Skin of body (tissue), 2 donors: ENCODE data around the gene ZNF681. TPM values are rescaled to one million over a fixed set of nuclear protein-coding genes. Genes with fewer than 3 reads are reported as not detected.
"Not testable (repeated sequence)": the region's sequence is repeated elsewhere in the genome, so short reads cannot be mapped to it uniquely, and the experiment has no call there.

Source experiments
- DNase-seq: peaks from one replicate; lab custom pipeline; 2025; lab: John Stamatoyannopoulos, UW
- total RNA-seq: library from RNA; depleted of rRNA; stranded (reverse); fragments of >200 nt; gene quantifications from one replicate; pipeline ENCODE4 v1.2.3, GENCODE V29; 2014

ZNF681 gene
- total RNA-seq, 1 donor from 2014 or later = 3.6 TPM

DNA sequence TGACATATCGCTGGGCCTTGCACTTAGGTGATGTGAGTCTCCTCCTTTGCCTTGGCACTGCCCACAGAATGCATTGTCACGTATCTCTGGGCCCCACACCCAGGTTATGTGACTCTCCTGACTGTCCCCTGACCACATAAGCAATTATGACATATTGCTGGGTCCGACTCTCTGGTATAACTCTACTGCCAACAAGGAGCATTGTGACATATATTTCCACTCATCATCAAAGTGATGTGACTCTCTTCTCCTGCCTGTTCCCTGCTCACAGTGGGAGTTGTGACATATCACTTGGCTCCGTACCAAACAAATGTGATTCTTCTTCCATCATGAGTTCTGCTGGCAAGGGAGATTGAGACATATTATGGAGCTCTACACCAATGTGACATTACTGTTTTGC, 15.4 kb upstream of the ZNF681 start:
- DNase-seq = no peak

DNA sequence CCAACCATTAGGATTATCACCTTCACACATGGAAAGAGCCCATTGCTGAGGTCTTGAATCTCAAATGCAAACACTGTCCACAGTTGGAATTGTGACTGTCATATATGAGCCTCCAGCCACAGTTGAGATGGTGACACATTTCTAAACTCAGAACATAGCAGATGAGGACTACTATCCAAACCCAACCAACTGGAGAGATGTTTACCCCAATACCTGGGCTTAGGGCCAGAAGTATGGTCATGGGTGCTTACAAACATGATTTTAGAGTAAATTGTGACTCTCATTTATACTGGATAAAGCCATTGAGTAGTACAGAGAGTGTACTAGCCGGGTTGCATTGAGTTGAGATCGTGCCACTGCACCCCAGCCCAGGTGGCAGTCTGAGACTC, 14.0 kb upstream of the ZNF681 start:
- DNase-seq = no peak

DNA sequence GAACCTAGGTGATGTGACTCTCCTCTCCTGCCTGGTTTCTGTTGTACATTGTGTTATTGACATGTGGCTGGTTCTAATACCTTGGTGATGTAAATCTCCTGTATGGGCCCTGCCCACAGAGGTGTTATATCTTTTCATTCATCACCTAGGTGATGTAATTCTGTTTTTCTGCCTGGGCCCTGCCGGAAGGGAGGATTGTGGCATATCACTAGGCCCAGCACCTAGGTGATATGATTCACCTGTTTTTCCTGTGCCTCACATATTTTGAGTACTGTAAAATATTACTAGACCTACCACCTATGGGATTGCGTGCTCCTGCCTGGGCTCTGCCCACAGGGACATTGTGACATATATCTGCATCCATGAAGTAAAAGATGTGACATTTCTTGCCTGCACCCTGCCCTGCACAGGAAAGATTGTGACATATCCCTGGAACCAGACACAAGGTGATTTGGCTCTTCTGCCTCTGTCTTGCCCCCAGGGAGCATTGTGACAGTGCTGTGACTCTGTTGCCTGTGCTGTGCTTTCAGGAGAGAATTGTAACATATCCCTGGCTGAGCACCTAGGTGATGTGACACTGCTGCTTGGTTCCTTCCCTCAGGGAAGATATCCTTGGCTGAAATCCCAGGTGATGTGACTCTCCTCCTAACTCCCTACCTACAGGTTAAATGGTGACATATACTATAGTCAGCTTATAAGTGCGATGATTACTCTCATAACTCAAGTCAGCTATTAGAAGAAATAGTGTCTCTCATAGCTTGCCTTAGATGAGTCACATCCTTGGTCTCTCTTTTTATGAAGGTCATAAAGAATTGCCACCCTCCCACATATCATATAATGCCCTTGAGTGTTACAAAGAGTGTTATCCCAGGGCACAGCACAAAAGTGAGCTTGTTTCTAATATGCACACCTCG, 13.3 kb upstream of the ZNF681 start:
- no peak for DNase-seq

DNA sequence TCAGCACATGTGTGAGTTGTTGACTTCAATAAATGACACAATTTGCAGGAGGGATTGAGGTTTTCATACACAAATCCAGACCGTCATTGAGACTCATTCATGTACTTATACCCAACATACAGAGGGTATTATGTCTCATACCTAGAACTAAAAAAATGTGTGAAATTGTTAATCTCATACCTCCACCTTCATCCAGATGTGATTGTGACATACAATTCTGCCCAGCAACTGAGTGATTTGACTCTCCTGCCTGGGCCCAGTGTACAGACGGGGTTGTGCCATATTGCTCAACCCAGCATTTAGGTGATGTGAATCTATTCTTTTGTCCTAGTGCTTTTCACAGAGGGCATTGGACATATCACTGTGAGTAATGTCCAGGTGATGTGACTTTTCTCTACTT, 12.6 kb upstream of the ZNF681 start:
- no peak for DNase-seq

DNA sequence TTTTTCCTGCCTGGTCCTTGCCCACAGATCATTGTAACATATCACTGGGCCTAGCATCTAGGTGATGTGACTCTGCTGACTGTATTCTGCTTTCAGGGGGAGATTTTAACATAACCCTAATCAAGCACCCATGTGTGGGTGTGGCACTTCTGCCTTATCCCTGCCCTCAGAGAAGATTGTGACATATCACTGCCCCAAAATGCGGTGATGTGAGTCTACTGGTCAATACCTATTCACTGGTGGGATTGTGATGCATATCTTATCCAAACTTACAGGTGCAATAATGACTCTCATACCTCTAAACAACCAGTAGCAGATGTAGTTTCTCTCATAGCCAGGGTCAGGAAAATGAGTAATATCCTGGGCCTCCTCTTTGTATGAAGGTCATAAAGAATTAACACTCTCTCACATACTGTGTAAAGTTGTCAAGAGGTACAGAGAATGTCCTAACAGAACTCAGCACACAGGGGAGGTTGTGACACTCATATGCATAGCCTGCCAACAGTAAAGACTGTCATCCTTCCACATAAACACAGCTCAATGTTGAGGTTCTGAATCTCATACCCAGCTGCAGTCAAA, 12.1 kb upstream of the ZNF681 start:
- no peak for DNase-seq

DNA sequence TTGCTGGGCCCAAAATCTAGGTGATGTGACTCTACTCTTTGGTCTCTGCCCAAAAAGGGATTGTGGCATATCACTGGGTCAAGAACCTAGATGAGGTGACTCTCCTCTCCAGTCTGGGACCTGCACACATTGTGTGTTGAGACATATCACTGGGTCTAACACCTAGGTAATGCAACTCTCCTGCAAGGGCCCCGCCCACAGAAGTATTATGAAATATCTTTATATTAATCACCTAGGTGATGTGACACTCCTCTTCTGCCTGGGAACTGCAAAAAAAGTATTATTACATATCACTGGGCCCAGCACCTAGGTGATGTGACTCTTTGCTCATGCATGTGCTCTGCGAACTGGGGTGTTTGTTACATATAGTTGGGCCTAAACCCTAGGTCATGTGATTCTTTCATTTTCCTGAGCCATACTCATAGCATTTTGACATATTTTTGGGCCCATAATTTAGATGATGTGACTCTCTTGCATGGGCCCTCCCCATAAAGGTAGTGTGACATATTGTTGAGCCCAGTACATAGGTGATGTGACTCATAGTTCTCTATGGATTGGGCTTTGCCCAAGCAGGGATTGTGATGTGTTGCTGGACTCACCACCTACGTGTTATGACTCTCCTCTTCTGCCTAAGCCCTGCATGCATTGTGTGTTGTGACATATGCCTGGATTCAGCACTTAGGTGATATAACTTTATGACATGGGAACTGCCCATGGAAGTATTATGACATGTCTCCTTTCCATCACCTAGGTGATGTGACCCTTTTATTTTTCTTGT, 11.2 kb upstream of the ZNF681 start:
- no peak for DNase-seq

DNA sequence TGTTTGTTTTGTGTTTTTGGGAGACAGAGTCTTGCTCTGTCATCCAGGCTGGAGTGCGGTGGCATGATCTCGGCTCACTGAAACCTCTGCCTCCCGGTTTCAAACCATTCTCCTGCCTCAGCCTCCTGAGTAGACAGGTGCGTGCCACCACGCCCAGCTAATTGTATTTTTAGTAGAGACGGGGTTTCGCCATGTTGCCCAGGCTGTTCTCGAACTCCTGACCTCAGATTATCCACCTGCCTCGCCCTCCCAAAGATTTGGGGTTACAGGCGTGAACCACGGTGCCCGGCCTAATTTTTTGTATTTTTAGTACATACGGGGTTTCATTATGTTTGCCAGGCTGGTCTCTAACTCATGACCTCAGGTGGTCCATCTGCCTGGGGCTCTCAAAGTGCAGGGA, 8.3 kb upstream of the ZNF681 start:
- DNase-seq = no peak

DNA sequence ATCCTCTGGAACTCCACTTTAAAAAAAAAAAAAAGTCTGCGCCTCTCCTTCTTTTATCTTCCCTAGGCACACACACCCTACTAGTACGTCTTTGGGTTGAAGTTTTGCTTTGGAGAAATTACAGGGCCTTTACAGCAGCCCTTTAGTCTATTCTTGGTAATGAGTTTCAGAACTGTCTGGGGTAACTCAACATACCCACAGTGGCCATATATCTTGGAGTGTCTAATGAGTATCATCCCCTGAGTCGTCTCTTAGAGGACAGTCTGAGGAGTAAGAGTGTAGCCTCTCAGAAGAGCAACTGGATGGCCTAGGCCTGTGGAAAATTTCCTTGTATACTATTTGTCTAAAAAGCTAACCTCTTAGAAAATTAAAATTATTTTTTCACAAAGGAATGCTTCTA, 6.1 kb upstream of the ZNF681 start:
- no peak for DNase-seq

DNA sequence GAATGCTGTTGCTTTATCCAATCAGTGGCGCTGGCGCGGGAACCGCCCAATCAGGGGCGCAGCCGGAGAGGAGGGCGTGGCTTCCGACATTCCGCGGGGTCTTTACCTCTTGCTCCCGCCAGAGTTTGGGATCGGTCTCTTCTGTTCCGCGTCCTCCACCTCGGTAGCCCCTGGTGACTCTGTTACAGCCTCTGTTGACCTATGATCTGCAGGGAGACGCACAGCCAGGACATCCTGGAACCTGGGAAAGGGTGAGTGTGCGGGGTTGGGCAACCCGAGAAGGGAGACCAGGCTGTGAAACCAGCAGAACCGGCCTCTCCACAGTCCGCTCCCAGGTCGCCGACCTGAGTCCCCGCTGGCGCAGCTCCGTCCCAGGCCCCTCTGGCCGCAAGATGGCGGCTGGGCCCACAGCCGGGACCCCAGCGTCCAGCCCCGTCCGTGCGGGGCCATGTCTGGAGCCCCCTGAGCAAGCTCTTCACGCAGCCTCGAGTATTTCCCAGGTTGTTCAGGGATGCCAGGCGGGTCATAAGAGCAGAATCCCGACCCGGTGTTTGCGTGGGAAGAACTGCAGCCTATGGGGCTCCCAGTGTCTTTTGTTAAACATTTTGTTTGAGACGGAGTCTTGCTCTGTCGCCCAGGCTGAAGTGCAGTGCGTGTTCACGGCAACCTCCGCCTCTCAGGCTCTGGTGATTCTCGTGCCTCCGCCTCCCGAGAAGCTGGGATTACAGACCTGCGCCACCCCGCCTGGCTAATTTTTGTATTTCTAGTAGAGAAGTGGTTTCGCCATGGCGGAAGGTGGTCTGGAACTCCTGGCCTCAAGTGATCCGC, 4.4 kb upstream of the ZNF681 start:
- peak; percentile 53 for DNase-seq

DNA sequence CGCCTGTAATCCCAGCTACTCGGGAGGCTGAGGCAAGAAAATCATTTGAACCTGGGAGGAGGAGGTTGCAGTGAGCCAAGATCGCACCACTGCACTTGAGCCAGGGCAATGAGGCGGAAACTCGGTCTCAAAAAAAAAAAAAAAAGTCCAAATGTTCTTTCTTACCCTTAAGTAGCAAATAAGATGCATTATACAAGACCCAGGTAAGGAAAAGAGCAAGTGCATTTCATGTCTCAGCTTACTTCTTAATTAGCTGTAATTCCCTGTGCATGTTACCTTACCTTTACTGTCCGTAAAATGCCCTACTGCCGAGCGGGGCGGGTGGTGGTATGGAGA, 3.8 kb upstream of the ZNF681 start:
- DNase-seq = no peak

DNA sequence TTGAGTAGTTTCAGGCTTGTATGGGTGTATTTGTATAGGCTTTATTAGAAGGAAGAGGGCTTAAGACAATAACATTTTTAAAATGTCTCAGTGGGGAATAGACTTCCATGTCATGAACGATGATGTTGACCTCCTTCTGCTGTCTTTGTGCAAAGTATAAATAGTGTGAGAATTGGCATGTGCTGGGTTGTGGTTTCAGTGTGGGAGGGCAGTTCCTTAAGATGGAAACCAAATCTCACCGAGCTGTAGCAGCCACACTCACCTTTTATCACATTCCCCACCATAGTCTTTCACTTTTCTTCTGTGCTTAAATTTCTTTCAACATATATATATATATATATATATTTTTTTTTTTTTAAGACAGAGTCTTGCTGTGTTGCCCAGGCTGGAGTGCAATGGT, 1.6 kb upstream of the ZNF681 start:
- DNase-seq = not testable (repeated sequence)

DNA sequence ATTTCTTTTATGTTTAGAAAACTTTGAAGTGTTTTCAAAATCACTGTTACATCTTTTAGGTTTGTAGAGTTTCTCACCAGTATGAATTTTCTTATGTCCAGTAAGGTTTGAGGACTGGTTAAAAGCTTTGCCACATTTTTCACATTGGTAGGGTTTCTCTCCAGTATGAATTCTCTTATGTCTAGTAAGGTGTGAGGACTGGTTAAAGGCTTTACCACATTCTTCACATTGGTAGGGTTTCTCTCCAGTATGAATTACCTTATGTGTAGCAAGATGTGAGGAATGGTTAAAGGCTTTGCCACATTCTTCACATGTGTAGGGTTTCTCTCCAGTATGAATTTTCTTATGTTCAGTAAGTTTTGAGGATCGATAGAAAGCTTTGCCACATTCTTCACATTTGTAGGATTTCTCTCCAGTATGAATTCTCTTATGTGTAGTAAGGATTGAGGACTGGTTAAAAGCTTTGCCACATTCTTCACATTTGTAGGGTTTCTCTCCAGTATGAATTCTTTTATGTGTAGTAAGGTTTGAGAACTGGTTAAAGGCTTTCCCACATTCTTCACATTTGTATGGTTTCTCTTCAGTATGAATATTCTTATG, 15.0 kb downstream of the ZNF681 start:
- not testable (repeated sequence) for DNase-seq

DNA sequence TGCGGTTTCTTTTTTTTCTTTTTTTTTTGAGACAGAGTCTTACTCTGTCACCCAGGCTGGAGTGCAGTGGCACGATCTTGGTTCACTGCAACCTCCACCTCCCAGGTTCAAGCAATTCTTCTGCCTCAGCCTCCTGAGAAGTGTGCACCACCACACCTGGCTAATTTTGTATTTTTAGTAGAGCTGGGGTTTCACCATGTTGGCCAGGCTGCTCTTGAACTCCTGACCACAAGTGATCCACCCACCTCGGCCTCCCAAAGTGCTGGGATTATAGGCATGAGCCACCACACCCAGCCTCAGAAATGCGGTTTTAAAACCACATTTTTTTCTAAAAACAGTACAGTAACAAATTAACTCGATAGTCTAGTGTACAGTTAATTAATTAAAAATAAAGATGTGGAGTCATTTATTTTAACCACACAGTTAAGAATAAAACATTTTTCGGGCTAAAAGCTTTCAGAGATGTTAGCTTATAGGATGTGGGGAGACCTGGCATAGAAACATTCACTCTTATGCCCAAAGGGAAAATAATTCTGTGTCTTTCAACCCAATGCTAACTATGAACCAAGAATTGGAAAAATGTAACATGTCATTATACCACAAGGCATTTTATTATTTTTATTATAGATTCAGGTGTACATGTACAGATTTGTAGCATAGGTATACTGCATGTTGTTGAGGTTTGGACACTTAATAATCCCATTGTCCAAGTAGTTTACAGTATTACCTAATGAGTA, 27.8 kb downstream of the ZNF681 start:
- not testable (repeated sequence) for DNase-seq

DNA sequence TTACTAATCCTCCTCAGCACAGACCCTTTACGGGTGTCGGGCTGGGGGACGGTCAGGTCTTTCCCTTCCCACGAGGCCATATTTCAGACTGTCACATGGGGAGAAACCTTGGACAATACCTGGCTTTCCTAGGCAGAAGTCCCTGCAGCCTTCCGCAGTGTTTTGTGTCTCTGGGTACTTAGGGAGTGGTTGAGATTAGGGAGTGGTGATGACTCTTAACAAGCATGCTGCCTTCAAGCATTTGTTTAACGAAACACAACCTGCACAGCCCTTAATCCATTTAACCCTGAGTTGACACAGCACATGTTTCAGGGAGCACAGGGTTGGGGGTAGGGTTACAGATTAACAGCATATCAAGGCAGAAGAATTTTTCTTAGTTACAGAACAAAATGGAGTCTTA, 34.5 kb downstream of the ZNF681 start:
- DNase-seq = not testable (repeated sequence)

DNA sequence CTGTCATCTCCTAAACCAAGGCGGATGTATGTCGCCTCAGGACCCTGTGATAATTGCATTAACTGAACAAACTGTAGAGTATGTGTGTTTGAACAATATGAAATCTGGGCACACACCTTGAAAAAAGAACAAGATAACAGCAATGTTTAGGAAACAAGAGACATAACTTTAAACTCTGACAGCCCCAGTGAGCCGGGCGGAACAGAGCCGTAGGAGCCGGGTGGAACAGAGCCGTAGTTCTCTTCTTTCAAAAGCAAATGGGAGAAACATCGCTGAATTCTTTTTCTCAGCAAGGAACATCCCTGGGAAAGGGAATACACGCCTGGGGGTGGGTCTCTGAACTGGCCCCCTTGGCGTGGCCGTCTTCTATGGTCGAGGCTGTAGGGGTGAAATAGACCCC, 39.9 kb downstream of the ZNF681 start:
- no peak for DNase-seq

DNA sequence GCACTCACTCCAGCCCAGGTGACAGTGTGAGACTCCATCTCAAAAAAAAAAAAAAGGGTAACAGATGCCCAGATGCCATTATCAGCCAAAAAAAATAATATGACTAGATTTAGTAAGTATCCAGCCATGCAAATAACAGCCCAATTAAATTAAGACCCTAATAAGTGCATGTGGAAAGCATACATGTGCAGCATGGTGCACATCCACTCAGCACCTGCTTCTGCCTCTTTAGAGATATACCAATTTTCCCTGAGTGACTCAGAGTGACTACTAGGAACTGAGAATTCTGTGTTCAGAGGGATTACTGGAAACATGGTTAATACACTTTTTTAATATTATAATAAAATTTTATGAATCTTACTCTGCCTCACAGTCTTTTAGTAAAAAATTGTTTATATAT, 41.9 kb downstream of the ZNF681 start:
- no peak for DNase-seq

DNA sequence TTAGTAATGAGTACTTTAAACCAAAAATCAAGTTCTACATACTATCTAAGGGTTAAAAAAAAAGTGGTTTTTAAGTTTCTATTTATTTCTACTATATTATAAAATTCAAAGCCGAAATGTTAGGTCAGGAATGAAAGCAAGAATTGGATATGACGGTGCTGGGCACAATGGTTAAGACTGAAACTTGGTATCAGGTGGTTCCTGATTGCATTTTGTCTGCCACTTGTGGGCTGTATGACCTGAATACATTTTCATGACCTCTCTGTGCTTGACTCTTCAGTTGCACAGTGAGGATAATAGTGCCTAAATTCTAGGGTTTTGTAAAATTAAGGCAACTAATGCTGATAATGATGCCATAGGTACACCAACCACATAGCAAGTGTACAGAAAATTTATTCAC, 49.3 kb downstream of the ZNF681 start:
- no peak for DNase-seq

DNA sequence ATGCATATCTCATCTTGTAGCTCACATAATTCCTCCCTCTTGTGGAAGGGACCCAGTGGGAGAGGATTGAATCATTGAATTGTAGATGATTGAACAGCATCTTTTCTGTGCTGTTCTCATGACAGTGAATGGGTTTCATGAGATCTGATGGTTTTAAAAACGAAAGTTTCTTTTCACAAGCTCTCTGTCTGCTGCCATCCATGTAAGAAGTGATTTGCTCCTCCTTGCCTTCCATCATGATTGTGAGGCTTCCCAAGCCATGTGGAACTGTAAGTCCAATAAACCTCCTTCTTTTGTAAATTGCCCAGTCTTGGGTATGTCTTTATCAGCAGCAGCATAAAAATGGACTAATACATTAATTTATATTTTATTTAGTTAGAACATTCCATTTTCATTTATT, 52.0 kb downstream of the ZNF681 start:
- no peak for DNase-seq

DNA sequence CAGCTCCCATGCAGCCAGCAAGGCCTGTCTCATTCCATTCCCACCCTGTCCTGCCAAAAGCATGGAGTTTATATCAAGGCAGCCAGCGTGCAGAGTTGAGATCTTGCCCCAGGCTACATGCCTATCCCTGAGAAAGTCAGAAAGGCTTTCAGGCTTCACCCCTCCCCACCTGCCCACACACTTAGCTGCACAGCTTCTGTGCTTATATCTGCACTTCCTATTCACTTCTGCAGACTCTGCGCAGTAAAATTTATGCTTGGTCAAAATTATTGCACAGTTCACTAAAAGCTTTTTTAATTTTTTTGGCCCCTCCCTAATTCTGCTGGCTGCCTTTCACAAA, 59.2 kb downstream of the ZNF681 start:
- no peak for DNase-seq

DNA sequence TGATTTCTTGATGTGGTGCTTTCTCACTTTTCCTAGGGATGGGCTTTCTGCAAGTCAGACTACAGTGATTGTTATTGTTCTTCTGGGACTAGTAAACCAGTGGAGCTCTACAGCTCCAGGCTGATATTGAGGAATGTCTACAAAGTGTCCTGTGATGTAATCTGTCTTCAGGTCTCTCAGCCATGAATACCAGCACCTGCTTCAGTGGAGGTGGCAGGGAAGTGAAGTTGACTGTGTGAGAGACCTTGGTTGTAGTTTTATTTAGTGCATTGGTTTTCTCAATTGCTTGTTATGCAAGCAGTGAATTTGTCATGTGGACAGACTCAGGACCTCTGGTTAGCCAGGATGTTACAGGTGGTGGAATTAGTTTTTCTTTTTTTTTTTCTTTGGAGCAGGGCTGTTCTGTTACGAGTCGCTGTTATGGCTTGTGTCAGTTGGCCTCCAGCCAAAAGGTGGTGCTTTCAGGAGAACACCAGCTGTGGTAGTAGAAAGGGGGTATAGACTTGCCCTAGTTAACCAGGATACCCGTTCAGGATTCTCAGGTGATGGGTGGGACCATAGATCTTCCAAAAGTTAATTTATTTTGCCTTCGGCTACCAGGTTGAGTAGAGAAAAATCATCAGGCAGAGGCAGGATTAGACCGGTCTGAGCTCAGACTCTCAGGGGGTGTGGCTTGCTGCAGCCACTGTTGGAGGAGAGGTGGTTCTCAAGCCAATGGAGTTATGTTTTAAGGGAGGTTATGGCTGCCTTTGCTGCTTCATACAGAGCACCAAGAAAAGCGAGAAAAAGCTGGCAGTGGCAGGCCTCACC, 59.8 kb downstream of the ZNF681 start:
- DNase-seq = no peak
